GM12891 (cell line): ENCODE data around the gene IMP3.

ENCODE experiments used
- POLR2A ChIP-seq: IDR thresholded peaks from 2 replicates; pipeline ENCODE4 v1.6.1; 2011; ENCODE audit warnings: low read depth, low read length, control low read depth
- POLR2AphosphoS5 ChIP-seq: IDR thresholded peaks from 2 replicates; pipeline ENCODE4 v1.6.1; 2011; ENCODE audit warnings: low read depth, low read length, control low read depth
- TAF1 ChIP-seq: IDR thresholded peaks from 2 replicates; pipeline ENCODE4 v1.6.1; 2011; ENCODE audit warnings: low read depth, low read length, control low read depth

GRCh38 chr15:75647370-75648155, 7.5 kb upstream of the IMP3 start, which contains the start of gene SNX33:
- TF ChIP-seq POLR2A (no peak), TAF1 (no peak), POLR2AphosphoS5 (no peak)
